Skin epidermis (tissue), 12 donors: ENCODE data around the gene SDSL.
A peak's percentile ranks its signal among the peaks of the same experiment; 100 is the strongest.

ENCODE experiments used
- H3K27ac ChIP-seq, 21 experiments: fragments of 200-600 bp; sonication (generic) in 11 of 21; one replicate each; pipeline ENCODE4 v1.5.0; 2020; ENCODE audit warnings: mild to moderate bottlenecking in 3 of 21, inconsistent platforms in 2 of 21, moderate library complexity in 2 of 21
- H3K4me3 ChIP-seq, 7 experiments: fragments of 200-600 bp; sonication (generic) in 2 of 7; one replicate each; pipeline ENCODE4 v1.5.0; 2020; ENCODE audit warnings: inconsistent platforms in 2 of 7, mild to moderate bottlenecking in 2 of 7, moderate library complexity in 1 of 7

The SDSL gene

GRCh38 chr12:113440947-113441782, 19.0 kb downstream of the SDSL start:
- no peak overlapping the region for H3K4me3 ChIP-seq

GRCh38 chr12:113443030-113443539, 20.9 kb downstream of the SDSL start:
- H3K4me3 ChIP-seq = no peak overlapping the region
- no peak overlapping the region for H3K27ac ChIP-seq

More at GRCh38 chr12:113440947-113441782, 19.0 kb downstream of the SDSL start:
- H3K27ac ChIP-seq = no peak overlapping the region

DNA sequence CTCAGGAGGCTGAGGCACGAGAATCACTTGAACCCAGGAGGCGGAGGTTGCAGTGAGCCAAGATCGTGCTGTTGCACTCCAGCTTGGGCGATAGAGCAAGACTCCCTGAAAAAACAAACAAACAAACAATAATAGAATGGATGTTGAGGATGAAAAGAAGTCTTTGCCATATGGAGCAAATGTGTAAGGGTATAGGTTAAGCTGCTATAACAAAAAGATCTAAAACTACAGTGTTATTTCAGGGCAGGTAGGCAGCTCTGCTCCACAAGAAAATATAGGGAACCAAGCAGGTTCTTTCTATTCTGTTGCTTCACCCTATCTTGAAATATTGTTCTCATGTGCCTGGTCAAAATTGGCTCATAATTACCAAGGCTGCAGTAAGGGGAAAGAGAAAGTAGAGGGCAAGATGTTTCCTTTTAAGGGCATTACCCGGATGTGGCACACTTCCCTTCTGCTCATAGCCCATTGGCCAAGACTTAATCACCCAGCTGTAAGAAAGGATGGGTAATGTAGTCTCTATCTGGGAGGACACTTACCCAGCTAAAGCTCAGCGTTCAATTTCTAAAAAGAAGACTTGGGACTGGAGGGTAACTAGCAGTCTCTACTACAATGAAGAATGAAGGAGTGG, 23.5 kb downstream of the SDSL start:
- H3K27ac ChIP-seq = no peak overlapping the region
- H3K4me3 ChIP-seq = no peak overlapping the region

DNA sequence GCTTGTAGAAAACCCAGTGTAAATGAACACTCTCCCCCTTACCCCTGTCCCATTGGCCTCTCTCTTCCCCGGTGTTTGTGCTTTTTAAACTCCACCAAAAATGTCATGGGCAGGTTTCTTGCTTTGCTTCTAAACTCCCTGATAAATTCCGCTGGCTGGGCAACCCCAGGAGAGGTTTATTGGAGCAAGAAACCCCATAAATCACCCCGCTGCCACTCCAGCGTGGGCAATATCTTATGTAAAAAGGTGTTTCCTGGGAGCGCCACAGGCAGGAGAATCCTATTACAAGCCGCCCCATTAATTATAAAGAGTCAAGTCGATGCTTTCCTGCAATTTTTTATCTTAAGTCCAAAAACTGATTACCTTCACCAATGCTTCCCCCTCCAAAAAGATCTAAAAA, 26.7 kb downstream of the SDSL start:
- Histone ChIP-seq H3K27ac (no peak overlapping the region), H3K4me3 (no peak overlapping the region)

DNA sequence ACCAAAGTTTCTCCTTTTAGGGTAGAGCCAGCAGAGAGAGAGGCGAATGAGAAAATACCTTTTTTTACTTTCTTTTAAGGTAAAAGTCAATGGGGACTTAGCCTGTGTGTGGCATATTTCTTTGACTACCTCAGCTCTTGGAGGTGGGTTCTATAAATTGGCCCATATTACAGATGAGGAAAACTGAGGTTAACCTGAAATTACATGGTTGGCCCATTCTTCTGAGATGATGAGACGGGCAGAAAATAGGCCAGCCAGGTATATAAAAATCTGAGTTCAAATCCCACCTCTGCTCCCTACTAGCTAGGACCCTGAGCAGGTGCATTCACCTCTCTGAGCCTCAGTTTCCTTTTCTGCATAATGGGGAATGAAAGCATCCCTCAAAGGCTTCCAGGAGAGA, 27.1 kb downstream of the SDSL start:
- no peak overlapping the region for H3K27ac ChIP-seq
- H3K4me3 ChIP-seq = no peak overlapping the region

- no peak overlapping the region for H3K27ac ChIP-seq
- H3K4me3 ChIP-seq = no peak overlapping the region
Measured at GRCh38 chr12:113449839-113450238, 27.7 kb downstream of the SDSL start.

- no peak overlapping the region for H3K4me3 ChIP-seq
- H3K27ac ChIP-seq = no peak overlapping the region
Measured at GRCh38 chr12:113452458-113452857, 30.3 kb downstream of the SDSL start.

GRCh38 chr12:113453330-113453729, 31.1 kb downstream of the SDSL start:
- Histone ChIP-seq H3K27ac (no peak overlapping the region), H3K4me3 (no peak overlapping the region)

GRCh38 chr12:113456199-113456598, 34.0 kb downstream of the SDSL start:
- Histone ChIP-seq H3K27ac (no peak overlapping the region), H3K4me3 (no peak overlapping the region)

- H3K4me3 ChIP-seq = no peak overlapping the region
- no peak overlapping the region for H3K27ac ChIP-seq
Measured at GRCh38 chr12:113456761-113457160, 34.6 kb downstream of the SDSL start.

DNA sequence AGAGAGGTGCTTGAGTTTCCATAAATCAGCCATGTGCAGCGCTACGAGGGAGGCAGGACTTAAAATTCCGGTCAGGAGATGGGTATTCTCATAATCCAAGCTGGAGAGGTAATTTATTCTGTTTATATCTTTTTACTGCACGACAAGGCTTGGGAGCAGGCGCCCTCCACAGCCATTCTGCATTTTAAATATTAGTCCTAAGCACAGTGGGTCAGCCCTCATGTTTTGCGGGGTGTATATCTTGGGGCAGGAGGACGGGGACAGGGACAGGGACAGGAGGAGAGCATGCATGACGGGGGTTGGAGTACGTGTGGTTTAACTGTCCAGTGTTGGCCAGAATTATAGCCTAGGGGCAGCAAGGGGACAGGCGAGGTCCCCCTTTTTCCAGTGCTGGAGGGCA, 35.0 kb downstream of the SDSL start:
- Histone ChIP-seq H3K27ac (no peak overlapping the region), H3K4me3 (no peak overlapping the region)

- H3K4me3 ChIP-seq = no peak overlapping the region
- no peak overlapping the region for H3K27ac ChIP-seq
Measured at GRCh38 chr12:113457710-113458109, 35.5 kb downstream of the SDSL start.

GRCh38 chr12:113459981-113460380, 37.8 kb downstream of the SDSL start:
- Histone ChIP-seq H3K4me3 (no peak overlapping the region), H3K27ac (no peak overlapping the region)

- no peak overlapping the region for H3K27ac ChIP-seq
- no peak overlapping the region for H3K4me3 ChIP-seq
Measured at GRCh38 chr12:113461666-113462065, 39.5 kb downstream of the SDSL start.

- H3K4me3 ChIP-seq = peak overlapping the region in 1 of 7 experiments; percentile 7
Measured at GRCh38 chr12:113462117-113462774, 40.1 kb downstream of the SDSL start.

GRCh38 chr12:113462998-113463745, 41.0 kb downstream of the SDSL start:
- peak overlapping the region in 5 of 7 experiments; percentile 0 to 8 (median 3) for H3K4me3 ChIP-seq
- no peak overlapping the region for H3K27ac ChIP-seq

More at GRCh38 chr12:113462117-113462774, 40.1 kb downstream of the SDSL start:
- H3K27ac ChIP-seq = no peak overlapping the region

- no peak overlapping the region for H3K4me3 ChIP-seq
- H3K27ac ChIP-seq = no peak overlapping the region
Measured at GRCh38 chr12:113463746-113464451, 41.7 kb downstream of the SDSL start.

DNA sequence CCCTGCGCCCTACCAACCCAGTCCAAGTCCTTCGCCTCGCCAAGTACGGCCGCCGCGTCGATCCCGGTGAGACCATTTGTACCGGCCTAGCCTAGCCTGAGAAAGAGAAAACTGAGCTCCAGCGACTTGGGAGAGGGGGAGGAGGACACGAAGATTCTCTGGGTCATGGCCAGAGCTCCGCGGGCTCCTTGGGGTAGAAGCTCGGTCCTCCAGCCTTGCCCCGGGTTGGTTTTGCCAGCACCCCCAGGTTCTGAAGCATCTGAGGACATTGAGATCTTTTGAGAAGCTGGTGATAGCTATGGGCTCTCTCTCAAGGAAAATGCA, 42.2 kb downstream of the SDSL start:
- H3K27ac ChIP-seq = no peak overlapping the region
- no peak overlapping the region for H3K4me3 ChIP-seq
